GM12892 (cell line): ENCODE measurements around the gene KLC4.

Experiments used
- POLR2A ChIP-seq: IDR thresholded peaks from 2 replicates; pipeline ENCODE4 v1.6.1; 2011; ENCODE audit warnings: low read depth, low read length, control low read depth
- POLR2AphosphoS5 ChIP-seq: IDR thresholded peaks from 2 replicates; pipeline ENCODE4 v1.6.1; 2011; ENCODE audit warnings: low read depth, low read length, control low read depth
- TAF1 ChIP-seq: IDR thresholded peaks from 2 replicates; pipeline ENCODE4 v1.6.1; 2011; ENCODE audit warnings: low read depth, mild to moderate bottlenecking, control low read depth, low read length, borderline replicate concordance

DNA sequence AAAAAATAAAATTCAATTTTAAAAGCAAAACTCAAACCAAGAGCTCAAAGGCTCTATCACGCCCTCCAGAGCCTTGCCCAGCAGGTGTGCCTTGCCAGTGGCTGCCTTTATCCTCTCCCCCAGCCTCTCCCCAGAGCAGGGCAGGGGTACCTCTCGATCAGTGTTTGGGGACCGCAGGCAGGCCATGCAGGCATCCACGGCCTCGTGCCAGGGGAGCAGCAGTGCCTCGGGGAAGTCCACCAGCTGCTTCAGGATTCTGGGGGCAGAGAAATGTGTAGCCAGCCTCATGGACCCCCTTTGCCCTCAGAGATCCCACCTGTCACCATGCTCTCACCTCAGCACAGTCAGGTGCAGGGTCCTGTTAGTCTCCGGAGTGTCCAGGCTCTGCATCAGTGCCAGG lies 11.4 kb upstream of the KLC4 start:
- no peak for TF ChIP-seq POLR2A
- no peak for TF ChIP-seq TAF1
- TF ChIP-seq POLR2AphosphoS5: no peak
